HCT116 (cell line): ENCODE results near the gene PGBD5. TPM values are rescaled to one million over a fixed set of nuclear protein-coding genes. Genes with fewer than 3 reads are reported as not detected.

Experiments
- ATAC-seq: fragments of 200-7000 bp; cut with Tn5 transposase; 2 replicates; pipeline ENCODE4 v1.9.1; 2020; ENCODE audit warnings: mild to moderate bottlenecking, moderate library complexity
- BruUV-seq: library from RNA; stranded (reverse); fragments of 400-500 nt; replicated peaks from 2 replicates; lab custom pipeline; 2021; lab: Mats Ljungman, UMichigan
- CTCF ChIA-PET: fragments of 300-600 bp; sonication (Branson Sonifier 250); formaldehyde crosslinking; loops from one replicate; lab custom pipeline; 2021; ENCODE audit warnings: antibody characterized with exemption; lab: Charles Lee
- POLR2A ChIA-PET: fragments of 300-600, 350-600 bp; sonication (Branson Sonifier 250); formaldehyde crosslinking; loops from one replicate; lab custom pipeline; 2021; ENCODE audit warnings: antibody characterized with exemption; lab: Charles Lee
- RAD21 ChIA-PET, 2 experiments: fragments of 300-600 bp; sonication (Branson Sonifier 250); formaldehyde crosslinking; loops; one replicate each; lab custom pipeline; 2023; ENCODE audit warnings: low total read pairs in 2 of 2; ENCODE audit not compliant: uncharacterized antibody in 2 of 2, unreplicated experiment in 2 of 2, low non-redundant PET in 1 of 2; lab: Charles Lee
- DNase-seq: peaks from one replicate; pipeline ENCODE4 v3.0.0-alpha.2; 2010; ENCODE audit warnings: low read depth, low spot score
- H2AFZ ChIP-seq: fragments of 200-600 bp; shearing (Covaris generic), sonication (generic); 2 replicates; pipeline ENCODE4 v1.6.1; 2017; ENCODE audit warnings: low read depth, mixed run types, mixed read lengths, antibody characterized with exemption, low read length; ENCODE audit not compliant: poor library complexity, severe bottlenecking
- H3K27ac ChIP-seq: 2 replicates; pipeline ENCODE4 v1.5.1; 2012; ENCODE audit warnings: low read depth, low read length
- H3K27me3 ChIP-seq: fragments of 200-600 bp; sonication (generic); 2 replicates; pipeline ENCODE4 v1.6.1; 2016; ENCODE audit warnings: mixed run types, low read length, mixed read lengths; ENCODE audit not compliant: insufficient read depth
- H3K36me3 ChIP-seq, 2 experiments: fragments of 200-500 bp in 1 of 2; fragments of 200-600 bp in 1 of 2; sonication (Bioruptor generic) in 1 of 2; sonication (generic) in 1 of 2; 2 replicates each; pipeline versions ENCODE4 v1.5.1 to v1.6.1; 2014 to 2016; ENCODE audit warnings: low read length in 2 of 2, inconsistent platforms in 1 of 2, mixed read lengths in 1 of 2, mixed run types in 1 of 2; ENCODE audit not compliant: insufficient read depth in 2 of 2, control insufficient read depth in 1 of 2
- H3K4me1 ChIP-seq, 2 experiments: fragments of 200-600 bp in 1 of 2; sonication (generic) in 1 of 2; 2 replicates each; pipeline versions ENCODE4 v1.5.1 to v1.6.1; 2012 to 2017; ENCODE audit warnings: low read length in 2 of 2, inconsistent platforms in 1 of 2, mild to moderate bottlenecking in 1 of 2, mixed read lengths in 1 of 2, mixed run types in 1 of 2, moderate library complexity in 1 of 2; ENCODE audit not compliant: insufficient read depth in 2 of 2, control insufficient read depth in 1 of 2
- H3K4me2 ChIP-seq: fragments of 200-600 bp; sonication (generic); 2 replicates; pipeline ENCODE4 v1.6.1; 2017; ENCODE audit warnings: mixed run types, low read length, mixed read lengths
- H3K4me3 ChIP-seq, 2 experiments: fragments of 200-600 bp in 1 of 2; sonication (generic) in 1 of 2; replicated peaks in 1 of 2; 2 replicates each; pipeline ENCODE4 v1.5.1; 2011 to 2016; ENCODE audit warnings: low read length in 2 of 2, control low read depth in 1 of 2, low read depth in 1 of 2, mild to moderate bottlenecking in 1 of 2, mixed read lengths in 1 of 2, mixed run types in 1 of 2
- H3K79me2 ChIP-seq: fragments of 200-600 bp; sonication (generic); 2 replicates; pipeline ENCODE4 v1.6.1; 2017; ENCODE audit warnings: mild to moderate bottlenecking, mixed run types, low read length, moderate library complexity, mixed read lengths; ENCODE audit not compliant: insufficient read depth
- H3K9ac ChIP-seq: fragments of 200-600 bp; sonication (generic); 2 replicates; pipeline ENCODE4 v1.6.1; 2016; ENCODE audit warnings: low read length, mixed read lengths
- H3K9me2 ChIP-seq: fragments of 200-600 bp; sonication (generic), shearing (Covaris generic); 2 replicates; pipeline ENCODE4 v1.6.1; 2017; ENCODE audit warnings: mixed run types, mild to moderate bottlenecking, moderate library complexity; ENCODE audit not compliant: insufficient read depth
- H3K9me3 ChIP-seq, 2 experiments: fragments of 200-500 bp in 1 of 2; fragments of 200-600 bp in 1 of 2; sonication (Bioruptor generic) in 1 of 2; sonication (generic) in 1 of 2; 2 replicates each; pipeline ENCODE4 v1.6.1; 2014 to 2017; ENCODE audit warnings: low read length in 2 of 2, mixed read lengths in 2 of 2, inconsistent platforms in 1 of 2, low read depth in 1 of 2, mild to moderate bottlenecking in 1 of 2, mixed run types in 1 of 2, moderate library complexity in 1 of 2; ENCODE audit not compliant: control insufficient read depth in 1 of 2, insufficient read depth in 1 of 2
- H4K20me1 ChIP-seq: fragments of 200-600 bp; sonication (generic), shearing (Covaris generic); 2 replicates; pipeline ENCODE4 v1.6.1; 2017; ENCODE audit warnings: mixed run types, mild to moderate bottlenecking, moderate library complexity; ENCODE audit not compliant: insufficient read depth
- CEBPB ChIP-seq: IDR thresholded peaks from 2 replicates; pipeline ENCODE4 v1.6.1; 2012; ENCODE audit warnings: low read depth
- EZH2 ChIP-seq: fragments of 200-600 bp; sonication (generic); IDR thresholded peaks from 2 replicates; pipeline ENCODE4 v1.6.1; 2017; ENCODE audit warnings: antibody characterized with exemption, mixed run types
- EZH2phosphoT487 ChIP-seq: fragments of 200-600 bp; IDR thresholded peaks from 2 replicates; pipeline ENCODE4 v1.6.1; 2018; ENCODE audit warnings: antibody characterized with exemption, borderline replicate concordance
- FOSL1 ChIP-seq: IDR thresholded peaks from 2 replicates; pipeline ENCODE4 v1.6.1; 2012; ENCODE audit warnings: low read depth
- JUND ChIP-seq: IDR thresholded peaks from 2 replicates; pipeline ENCODE4 v1.6.1; 2012
- POLR2A ChIP-seq: IDR thresholded peaks from 2 replicates; pipeline ENCODE4 v1.7.0; 2011; ENCODE audit warnings: borderline replicate concordance; ENCODE audit not compliant: insufficient read depth, insufficient read length; ENCODE audit errors: extremely low read depth
- POLR2AphosphoS5 ChIP-seq: IDR thresholded peaks from 2 replicates; pipeline ENCODE4 v1.6.1; 2011; ENCODE audit warnings: mild to moderate bottlenecking, low read depth, low read length, moderate library complexity
- SP1 ChIP-seq: IDR thresholded peaks from 2 replicates; pipeline ENCODE4 v1.6.1; 2012; ENCODE audit warnings: low read depth
- SRF ChIP-seq: IDR thresholded peaks from 2 replicates; pipeline ENCODE4 v1.6.1; 2012; ENCODE audit warnings: low read depth
- TCF7L2 ChIP-seq: IDR thresholded peaks from 2 replicates; pipeline ENCODE4 v1.7.0; 2011; ENCODE audit warnings: borderline replicate concordance, inconsistent platforms; ENCODE audit not compliant: insufficient read depth, insufficient read length; ENCODE audit errors: extremely low read depth
- ZFX ChIP-seq: fragments of 450-650 bp; IDR thresholded peaks from 2 replicates; pipeline ENCODE4 v1.6.1; 2017
- intact Hi-C: fragments of 100-400 bp; cut with micrococcal nuclease; formaldehyde crosslinking; loops from 2 replicates; pipeline ENCODE4 v1.10.0; 2022
- total RNA-seq: library from RNA; stranded (reverse); gene quantifications from one replicate; pipeline ENCODE4 v1.2.1, GENCODE V29; 2021; ENCODE audit not compliant: unreplicated experiment
- TF ChIP-seq, protein P1 (sequence below): IDR thresholded peaks from 2 replicates; pipeline ENCODE4 v1.6.1; 2012; ENCODE audit warnings: low read depth

PGBD5 gene
- total RNA-seq, 1 experiment from 2014 or later: 0.27 TPM

DNA sequence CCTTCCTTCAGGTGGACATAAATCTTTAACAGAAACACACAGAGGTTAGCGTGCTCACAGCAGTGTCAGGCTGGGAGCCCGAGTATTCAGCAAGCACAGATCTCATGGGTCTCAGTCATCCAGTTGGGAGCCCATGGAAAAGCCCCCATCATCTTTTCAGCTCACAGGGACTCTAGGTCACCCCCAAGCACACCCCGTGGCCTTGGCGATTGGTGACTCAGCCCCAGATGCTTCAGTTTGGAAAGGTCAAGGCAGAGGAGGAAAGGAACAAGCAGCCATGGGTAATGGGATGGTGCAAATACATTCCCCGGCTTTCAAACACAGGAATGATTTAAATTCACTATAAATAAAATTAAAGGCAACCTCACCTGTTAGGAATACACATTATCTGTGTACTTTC, 88.9 kb downstream of the PGBD5 start:
- BruUV-seq: no TSS peak
- H3K79me2 ChIP-seq: no peaks in the 10 kb centered on the region
- H3K9ac ChIP-seq: no peak overlapping the region
- H3K4me2 ChIP-seq: no peak overlapping the region
- H3K4me3 ChIP-seq: no peak overlapping the region
- ChIA-PET POLR2A (no interaction called here), CTCF (no interaction called here), RAD21 (no interaction called here)
- no peaks in the 10 kb centered on the region for H3K9me2 ChIP-seq
- no peaks in the 10 kb centered on the region for H3K36me3 ChIP-seq
- H3K27me3 ChIP-seq: no peaks in the 10 kb centered on the region; the same call in 1 of the 2 replicates
- DNase-seq (no peak), ATAC-seq (no peak)
- no peaks in the 10 kb centered on the region for H3K9me3 ChIP-seq
- H4K20me1 ChIP-seq: no peaks in the 10 kb centered on the region
- TF ChIP-seq SP1 (no peak), TCF7L2 (no peak), ZFX (no peak), CEBPB (no peak), JUND (no peak), POLR2AphosphoS5 (no peak), SRF (no peak), POLR2A (no peak), EZH2 (no peak), FOSL1 (no peak), EZH2phosphoT487 (no peak)
- TF ChIP-seq, protein P1, sequence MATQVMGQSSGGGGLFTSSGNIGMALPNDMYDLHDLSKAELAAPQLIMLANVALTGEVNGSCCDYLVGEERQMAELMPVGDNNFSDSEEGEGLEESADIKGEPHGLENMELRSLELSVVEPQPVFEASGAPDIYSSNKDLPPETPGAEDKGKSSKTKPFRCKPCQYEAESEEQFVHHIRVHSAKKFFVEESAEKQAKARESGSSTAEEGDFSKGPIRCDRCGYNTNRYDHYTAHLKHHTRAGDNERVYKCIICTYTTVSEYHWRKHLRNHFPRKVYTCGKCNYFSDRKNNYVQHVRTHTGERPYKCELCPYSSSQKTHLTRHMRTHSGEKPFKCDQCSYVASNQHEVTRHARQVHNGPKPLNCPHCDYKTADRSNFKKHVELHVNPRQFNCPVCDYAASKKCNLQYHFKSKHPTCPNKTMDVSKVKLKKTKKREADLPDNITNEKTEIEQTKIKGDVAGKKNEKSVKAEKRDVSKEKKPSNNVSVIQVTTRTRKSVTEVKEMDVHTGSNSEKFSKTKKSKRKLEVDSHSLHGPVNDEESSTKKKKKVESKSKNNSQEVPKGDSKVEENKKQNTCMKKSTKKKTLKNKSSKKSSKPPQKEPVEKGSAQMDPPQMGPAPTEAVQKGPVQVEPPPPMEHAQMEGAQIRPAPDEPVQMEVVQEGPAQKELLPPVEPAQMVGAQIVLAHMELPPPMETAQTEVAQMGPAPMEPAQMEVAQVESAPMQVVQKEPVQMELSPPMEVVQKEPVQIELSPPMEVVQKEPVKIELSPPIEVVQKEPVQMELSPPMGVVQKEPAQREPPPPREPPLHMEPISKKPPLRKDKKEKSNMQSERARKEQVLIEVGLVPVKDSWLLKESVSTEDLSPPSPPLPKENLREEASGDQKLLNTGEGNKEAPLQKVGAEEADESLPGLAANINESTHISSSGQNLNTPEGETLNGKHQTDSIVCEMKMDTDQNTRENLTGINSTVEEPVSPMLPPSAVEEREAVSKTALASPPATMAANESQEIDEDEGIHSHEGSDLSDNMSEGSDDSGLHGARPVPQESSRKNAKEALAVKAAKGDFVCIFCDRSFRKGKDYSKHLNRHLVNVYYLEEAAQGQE: no peak
- no peaks in the 10 kb centered on the region for H3K4me1 ChIP-seq
- no peak overlapping the region for H3K27ac ChIP-seq
- intact Hi-C loops: no loop called here
- H2AFZ ChIP-seq: no peak overlapping the region
